Fibroblast of mammary gland (primary cell): ENCODE results near the gene HMX1.

Experiments used
- DNase-seq: peaks from one replicate; pipeline ENCODE4 v3.0.0-alpha.2; 2010; ENCODE audit warnings: low read depth
- H3K4me3 ChIP-seq: 2 replicates; pipeline ENCODE4 v1.5.1; 2011; ENCODE audit warnings: low read depth, mild to moderate bottlenecking, low read length, moderate library complexity; ENCODE audit not compliant: control insufficient read depth
- TF ChIP-seq, protein P1 (sequence below): conservative IDR thresholded peaks from 2 replicates; pipeline ENCODE4 v1.5.1; 2011; ENCODE audit warnings: low read depth, low read length, inconsistent platforms; ENCODE audit not compliant: control insufficient read depth, insufficient read depth

The HMX1 gene

DNA sequence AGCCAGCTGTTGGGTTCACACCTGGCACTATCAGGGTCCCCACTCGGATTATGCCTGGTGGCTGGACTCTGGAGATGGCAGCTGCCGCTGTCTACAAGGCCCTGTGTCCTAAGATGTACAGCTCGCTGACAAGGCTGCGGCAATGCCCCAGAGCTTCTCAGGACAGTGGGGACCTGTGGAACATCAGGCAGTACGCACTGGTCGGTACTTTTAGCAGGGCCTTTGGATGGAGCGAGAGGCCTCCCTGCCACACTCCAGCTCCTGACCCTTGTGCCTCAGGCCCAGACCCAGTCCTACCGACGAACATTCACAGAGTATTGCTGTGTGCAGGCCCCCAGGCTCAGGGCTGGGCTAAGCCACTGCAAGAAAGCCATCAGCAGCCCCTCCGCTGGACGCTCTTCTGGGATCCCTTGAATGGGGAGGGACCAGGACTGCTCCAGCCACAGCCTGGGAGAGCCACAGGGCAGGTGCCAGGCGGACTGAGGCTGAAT is 45.7 kb upstream of the HMX1 start:
- TF ChIP-seq, protein P1, sequence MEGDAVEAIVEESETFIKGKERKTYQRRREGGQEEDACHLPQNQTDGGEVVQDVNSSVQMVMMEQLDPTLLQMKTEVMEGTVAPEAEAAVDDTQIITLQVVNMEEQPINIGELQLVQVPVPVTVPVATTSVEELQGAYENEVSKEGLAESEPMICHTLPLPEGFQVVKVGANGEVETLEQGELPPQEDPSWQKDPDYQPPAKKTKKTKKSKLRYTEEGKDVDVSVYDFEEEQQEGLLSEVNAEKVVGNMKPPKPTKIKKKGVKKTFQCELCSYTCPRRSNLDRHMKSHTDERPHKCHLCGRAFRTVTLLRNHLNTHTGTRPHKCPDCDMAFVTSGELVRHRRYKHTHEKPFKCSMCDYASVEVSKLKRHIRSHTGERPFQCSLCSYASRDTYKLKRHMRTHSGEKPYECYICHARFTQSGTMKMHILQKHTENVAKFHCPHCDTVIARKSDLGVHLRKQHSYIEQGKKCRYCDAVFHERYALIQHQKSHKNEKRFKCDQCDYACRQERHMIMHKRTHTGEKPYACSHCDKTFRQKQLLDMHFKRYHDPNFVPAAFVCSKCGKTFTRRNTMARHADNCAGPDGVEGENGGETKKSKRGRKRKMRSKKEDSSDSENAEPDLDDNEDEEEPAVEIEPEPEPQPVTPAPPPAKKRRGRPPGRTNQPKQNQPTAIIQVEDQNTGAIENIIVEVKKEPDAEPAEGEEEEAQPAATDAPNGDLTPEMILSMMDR, result no peak
- no peak overlapping the region for H3K4me3 ChIP-seq
- no peak for DNase-seq

- TF ChIP-seq, protein P1, result no peak
- no peak for DNase-seq
- no peak overlapping the region for H3K4me3 ChIP-seq
Measured at GRCh38 chr4:8916906-8917305, 45.3 kb upstream of the HMX1 start.

GRCh38 chr4:8916351-8916885 is 44.8 kb upstream of the HMX1 start:
- no peak overlapping the region for H3K4me3 ChIP-seq
- TF ChIP-seq, protein P1, result no peak
- no peak for DNase-seq

DNA sequence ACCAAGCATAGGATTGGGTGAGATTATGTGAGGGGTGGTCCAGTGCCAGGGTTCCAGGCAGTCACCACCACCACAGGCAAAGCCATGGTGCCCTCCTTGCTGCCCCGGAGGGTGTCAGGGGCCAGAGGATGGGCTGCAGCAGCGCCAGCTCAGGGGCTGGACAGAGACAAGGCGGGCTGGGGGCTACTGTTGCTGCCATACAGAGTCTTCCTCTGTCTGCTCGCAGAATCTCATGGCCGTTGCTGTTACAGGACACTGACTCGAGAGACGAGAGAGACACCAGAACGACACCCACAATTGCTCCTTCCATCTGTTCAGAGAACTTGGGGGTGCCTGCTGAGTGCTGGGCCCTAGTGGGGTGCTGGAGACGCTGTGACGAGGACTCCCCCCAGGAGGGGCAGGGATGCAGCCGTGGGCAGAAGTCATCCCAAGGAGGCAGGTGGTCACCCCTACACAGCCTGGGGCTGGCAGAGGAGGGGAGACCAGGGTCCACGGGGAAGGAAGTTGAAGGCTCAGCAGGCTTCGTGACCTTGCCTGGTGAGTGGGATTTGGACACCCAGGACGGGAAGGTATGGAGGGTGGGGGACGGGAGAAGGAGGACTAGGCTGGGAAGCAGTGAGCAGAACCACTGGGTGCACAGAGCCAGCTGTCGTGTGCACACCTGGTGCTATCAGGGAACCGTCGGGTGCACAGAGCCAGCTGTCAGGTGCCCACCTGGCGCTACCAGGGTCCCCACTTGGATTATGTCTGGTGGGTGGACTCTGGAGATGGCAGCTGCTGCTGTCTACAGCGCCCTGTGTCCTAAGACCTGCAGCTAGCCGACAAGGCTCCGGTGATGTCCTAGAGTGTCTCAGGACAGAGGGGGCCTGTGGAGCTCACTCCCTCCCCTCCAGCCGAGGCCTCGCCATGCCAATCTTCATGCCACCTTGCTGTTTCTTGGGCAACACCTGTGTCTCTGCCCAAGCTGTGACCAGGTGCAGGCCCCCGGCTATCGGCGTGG is 43.9 kb upstream of the HMX1 start:
- DNase-seq, result no peak
- TF ChIP-seq, protein P1, result no peak
- H3K4me3 ChIP-seq, result no peak overlapping the region

DNA sequence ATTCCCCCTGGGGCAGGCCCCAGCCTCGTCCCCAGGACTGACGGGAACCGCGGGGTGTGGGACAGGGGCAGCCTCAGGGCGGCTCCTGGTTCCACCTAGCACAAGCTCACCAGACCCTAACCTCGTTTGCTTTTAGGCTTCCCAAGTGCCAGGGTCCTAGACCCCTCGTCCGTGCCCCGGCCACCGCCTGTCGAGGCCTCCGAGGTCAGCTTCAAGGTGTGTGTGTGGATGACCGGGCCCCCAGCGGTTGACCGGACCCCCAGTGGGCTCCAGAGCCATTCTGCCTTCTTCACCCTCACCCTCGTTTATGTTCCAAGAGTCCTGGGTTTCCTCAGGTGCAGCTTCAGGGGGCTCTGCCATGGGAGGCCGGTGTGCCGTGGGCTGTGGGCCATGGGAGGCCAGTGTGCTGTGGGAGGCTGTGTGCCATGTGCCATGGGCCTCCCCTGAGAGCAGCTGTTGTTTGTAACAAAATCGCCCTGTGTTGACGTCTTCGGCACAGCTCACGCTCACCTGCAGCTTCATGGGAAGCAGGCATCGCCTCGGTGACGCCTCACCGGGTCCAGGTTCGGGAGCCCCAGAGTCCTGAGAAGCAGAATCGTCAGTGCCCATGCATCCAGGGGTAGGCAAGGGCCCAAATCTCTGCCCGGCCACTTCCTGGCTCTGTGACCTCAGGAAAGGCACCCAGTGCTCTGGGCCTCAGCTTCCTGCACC is 43.0 kb upstream of the HMX1 start:
- no peak for DNase-seq
- no peak overlapping the region for H3K4me3 ChIP-seq
- TF ChIP-seq, protein P1, result no peak

DNA sequence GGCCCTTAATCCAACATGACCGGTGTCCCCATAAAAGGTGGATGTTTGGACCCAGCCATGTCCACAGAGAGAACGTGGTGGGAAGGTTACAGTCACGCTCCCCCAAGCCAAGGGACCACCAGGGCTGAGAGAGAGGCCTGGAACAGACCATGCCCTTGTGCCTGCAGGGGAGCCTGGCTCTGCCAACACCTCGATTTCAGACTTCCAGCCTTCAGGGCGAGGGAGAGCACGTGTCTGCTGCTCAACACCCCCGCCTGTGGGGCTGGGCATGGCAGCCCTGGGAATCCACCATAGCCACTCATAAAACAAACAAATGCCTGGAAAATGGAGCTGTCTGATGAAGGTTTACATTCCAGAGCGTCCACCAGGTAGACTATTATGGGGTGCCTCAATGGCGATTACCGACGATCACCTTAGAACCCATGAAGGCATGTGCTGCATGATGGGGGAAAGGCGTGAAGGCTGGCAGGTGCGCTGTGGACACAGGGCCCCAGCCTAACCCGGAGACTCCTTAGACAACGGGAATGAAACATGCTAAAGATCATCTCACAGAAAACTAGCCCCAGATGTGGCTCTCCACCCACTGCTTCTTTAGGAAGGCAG is 42.3 kb upstream of the HMX1 start:
- DNase-seq, result no peak
- TF ChIP-seq, protein P1, result no peak
- no peak overlapping the region for H3K4me3 ChIP-seq
